Right atrium auricular region (tissue), 2 donors: ENCODE results near the gene KCNMA1. TPM values are rescaled to one million over a fixed set of nuclear protein-coding genes. Genes with fewer than 3 reads are reported as not detected.

ENCODE experiments used
- DNase-seq: peaks from one replicate; pipeline ENCODE4 v3.0.0-alpha.2; 2019; ENCODE audit warnings: low spot score
- H3K27ac ChIP-seq, 2 donors: fragments of 200-600 bp; sonication (generic); 1 replicate in 1 of 2; 2 replicates in 1 of 2; pipeline ENCODE4 v1.5.1; 2016 to 2019
- H3K27me3 ChIP-seq, 2 donors: fragments of 200-600 bp; sonication (generic); one replicate each; pipeline versions ENCODE4 v1.5.1 to v1.6.0; 2017 to 2019
- H3K36me3 ChIP-seq: fragments of 200-600 bp; sonication (generic); one replicate; pipeline ENCODE4 v1.5.1; 2016
- H3K4me1 ChIP-seq, 2 donors: fragments of 200-600 bp; sonication (generic); one replicate each; pipeline versions ENCODE4 v1.5.1 to v1.6.0; 2017 to 2019
- H3K4me3 ChIP-seq, 2 donors: fragments of 200-600 bp; sonication (generic); 1 replicate in 1 of 2; 2 replicates in 1 of 2; pipeline ENCODE4 v1.5.1; 2017 to 2019; ENCODE audit warnings: mild to moderate bottlenecking in 1 of 2, moderate library complexity in 1 of 2
- H3K9me3 ChIP-seq, 2 donors: fragments of 200-600 bp; sonication (generic); one replicate each; pipeline ENCODE4 v1.5.1; 2019
- CTCF ChIP-seq, 2 donors: fragments of 200-600 bp; sonication (generic); IDR thresholded peaks; one replicate each; pipeline ENCODE4 v1.5.1; 2019; ENCODE audit warnings: antibody characterized with exemption in 2 of 2
- total RNA-seq, 2 donors: library from RNA; depleted of rRNA; stranded (reverse); fragments of >200 nt; gene quantifications; one replicate each; pipeline ENCODE4 v1.1.0, GENCODE V29; 2016

The KCNMA1 gene
- total RNA-seq, 2 donors from 2014 or later = 2.3 to 3.5 TPM

- Histone ChIP-seq H3K4me3 (no peak overlapping the region), H3K9me3 (no peaks in the 10 kb centered on the region), H3K4me1 (no peaks in the 10 kb centered on the region), H3K27ac (no peak overlapping the region), H3K36me3 (no peaks in the 10 kb centered on the region), H3K27me3 (no peaks in the 10 kb centered on the region)
- no peak for DNase-seq
- no peak for TF ChIP-seq CTCF (IDR thresholded peaks at IDR 0.05)
Measured at GRCh38 chr10:77571490-77571889, 66.1 kb downstream of the KCNMA1 start.

- Histone ChIP-seq H3K27me3 (no peaks in the 10 kb centered on the region), H3K4me3 (no peak overlapping the region), H3K36me3 (no peaks in the 10 kb centered on the region), H3K9me3 (no peaks in the 10 kb centered on the region), H3K27ac (no peak overlapping the region), H3K4me1 (no peaks in the 10 kb centered on the region)
- no peak for TF ChIP-seq CTCF (IDR thresholded peaks at IDR 0.05)
- DNase-seq = no peak
Measured at GRCh38 chr10:77566914-77567566, 70.6 kb downstream of the KCNMA1 start.

DNA sequence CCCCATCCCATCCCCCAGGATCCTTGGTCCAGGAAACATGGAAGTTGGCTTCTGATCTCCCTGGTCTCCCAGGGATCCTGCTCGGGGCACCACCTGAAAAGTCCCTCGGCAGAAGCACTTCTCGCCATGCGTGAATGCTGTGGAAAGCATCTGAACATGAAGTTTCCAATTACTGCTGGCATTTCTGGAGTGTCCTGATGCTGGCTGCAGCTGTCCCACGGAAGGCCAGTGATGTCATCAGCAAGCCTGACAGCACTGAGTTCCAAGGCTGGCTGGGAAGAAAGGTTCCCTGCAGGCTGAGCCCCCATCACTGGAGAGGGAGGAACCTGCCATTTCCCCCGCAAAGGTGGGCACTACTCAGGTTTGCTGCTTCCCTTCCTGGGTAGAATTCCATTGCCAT, 71.4 kb downstream of the KCNMA1 start:
- Histone ChIP-seq H3K4me1 (no peaks in the 10 kb centered on the region), H3K27me3 (no peaks in the 10 kb centered on the region), H3K27ac (no peak overlapping the region), H3K9me3 (no peaks in the 10 kb centered on the region), H3K36me3 (no peaks in the 10 kb centered on the region), H3K4me3 (no peak overlapping the region)
- TF ChIP-seq CTCF (IDR thresholded peaks at IDR 0.05) = no peak
- DNase-seq = no peak

DNA sequence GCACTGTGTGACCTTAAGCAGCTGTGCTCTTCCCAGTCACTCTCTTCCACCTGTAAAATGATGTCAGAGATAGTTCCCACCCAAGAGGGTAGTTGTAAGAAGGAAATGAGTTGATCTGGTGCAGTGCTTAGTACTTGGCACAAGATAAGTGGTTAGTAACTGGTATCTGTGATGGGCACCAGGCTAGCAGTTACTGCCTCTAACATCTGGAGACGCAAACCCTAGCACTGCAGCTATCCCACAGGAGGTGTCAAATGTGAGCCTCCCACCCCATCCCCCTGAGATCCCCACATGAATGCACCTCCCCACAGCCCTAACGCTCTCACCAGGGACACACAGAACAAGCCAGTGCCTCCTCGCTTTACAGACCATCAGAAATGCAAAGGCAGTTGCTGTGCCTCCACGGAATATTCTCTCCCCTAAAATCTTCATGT, 72.0 kb downstream of the KCNMA1 start:
- Histone ChIP-seq H3K27ac (no peak overlapping the region), H3K4me1 (no peaks in the 10 kb centered on the region), H3K27me3 (no peaks in the 10 kb centered on the region), H3K9me3 (no peaks in the 10 kb centered on the region), H3K36me3 (no peaks in the 10 kb centered on the region), H3K4me3 (no peak overlapping the region)
- DNase-seq = no peak
- TF ChIP-seq CTCF (IDR thresholded peaks at IDR 0.05) = no peak

GRCh38 chr10:77564731-77565589, 72.6 kb downstream of the KCNMA1 start:
- H3K9me3 ChIP-seq = no peaks in the 10 kb centered on the region
- no peak overlapping the region for H3K4me3 ChIP-seq
- H3K36me3 ChIP-seq = no peaks in the 10 kb centered on the region
- no peaks in the 10 kb centered on the region for H3K27me3 ChIP-seq
- DNase-seq = no peak
- H3K4me1 ChIP-seq = no peaks in the 10 kb centered on the region
- H3K27ac ChIP-seq = no peak overlapping the region
- no peak for TF ChIP-seq CTCF (IDR thresholded peaks at IDR 0.05)
